ENCODE results near the gene DLG1.

Gene DLG1

GRCh38 chr3:197236362-197236761, 62.0 kb downstream of the DLG1 start:
- no peak overlapping the region for H3K4me3 ChIP-seq (replicated peaks in 1 of 2; ENCODE audit: low read depth in 2 of 2, low read length in 2 of 2)
- TF ChIP-seq CTCF (IDR thresholded peaks at IDR 0.05; ENCODE audit: low read depth, low read length), result no peak
- no peak for DNase-seq (ENCODE audit: low read depth in 2 of 2)

GRCh38 chr3:197234947-197235914, 63.2 kb downstream of the DLG1 start:
- DNase-seq (ENCODE audit: low read depth in 2 of 2), result no peak
- H3K4me3 ChIP-seq (replicated peaks in 1 of 2; ENCODE audit: low read depth in 2 of 2, low read length in 2 of 2), result no peak overlapping the region
- TF ChIP-seq CTCF (IDR thresholded peaks at IDR 0.05; ENCODE audit: low read depth, low read length), result no peak

GRCh38 chr3:197231321-197231720, 67.1 kb downstream of the DLG1 start:
- H3K4me3 ChIP-seq (replicated peaks in 1 of 2; ENCODE audit: low read depth in 2 of 2, low read length in 2 of 2), result no peak overlapping the region
- no peak for TF ChIP-seq CTCF (IDR thresholded peaks at IDR 0.05; ENCODE audit: low read depth, low read length)
- no peak for DNase-seq (ENCODE audit: low read depth in 2 of 2)

GRCh38 chr3:197229836-197230235, 68.6 kb downstream of the DLG1 start:
- DNase-seq (ENCODE audit: low read depth in 2 of 2), result no peak
- H3K4me3 ChIP-seq (replicated peaks in 1 of 2; ENCODE audit: low read depth in 2 of 2, low read length in 2 of 2), result no peak overlapping the region
- no peak for TF ChIP-seq CTCF (IDR thresholded peaks at IDR 0.05; ENCODE audit: low read depth, low read length)

- TF ChIP-seq CTCF (IDR thresholded peaks at IDR 0.05; ENCODE audit: low read depth, low read length), result no peak
- no peak overlapping the region for H3K4me3 ChIP-seq (replicated peaks in 1 of 2; ENCODE audit: low read depth in 2 of 2, low read length in 2 of 2)
- no peak for DNase-seq (ENCODE audit: low read depth in 2 of 2)
Measured at GRCh38 chr3:197229178-197229577, 69.2 kb downstream of the DLG1 start.

- no peak for DNase-seq (ENCODE audit: low read depth in 2 of 2)
- no peak overlapping the region for H3K4me3 ChIP-seq (replicated peaks in 1 of 2; ENCODE audit: low read depth in 2 of 2, low read length in 2 of 2)
- TF ChIP-seq CTCF (IDR thresholded peaks at IDR 0.05; ENCODE audit: low read depth, low read length), result no peak
Measured at GRCh38 chr3:197227780-197228574, 70.4 kb downstream of the DLG1 start.
